ENCODE results near the gene RNF144B.
"Not testable (repeated sequence)": the region's sequence is repeated elsewhere in the genome, so short reads cannot be mapped to it uniquely, and the experiment has no call there.

The RNF144B gene

DNA sequence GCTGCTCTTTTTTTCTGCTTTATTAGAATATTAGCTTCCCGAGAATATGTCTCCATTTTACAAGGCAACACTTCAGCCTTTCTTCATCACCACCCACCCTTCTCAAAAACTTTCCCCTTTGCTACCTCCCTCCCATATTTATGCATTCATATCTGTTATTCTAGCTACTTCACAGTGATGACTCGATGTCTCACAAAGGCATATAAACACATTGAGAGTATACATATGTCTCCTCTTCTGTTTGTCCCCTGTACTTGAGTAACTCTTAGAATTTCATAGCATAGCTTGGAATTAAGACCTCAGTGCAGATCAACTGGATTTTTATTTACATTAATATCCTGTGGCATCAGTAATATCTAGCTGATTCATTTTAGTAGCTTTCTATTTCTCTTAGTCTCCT is 6.5 kb downstream of the RNF144B start:
- Histone ChIP-seq H3K9ac (no peak overlapping the region), H2AFZ (ENCODE audit: low read depth) (no peak overlapping the region), H4K20me1 (ENCODE audit: insufficient read depth) (no peaks in the 10 kb centered on the region), H3K79me2 (ENCODE audit: insufficient read depth, low read depth) (no peaks in the 10 kb centered on the region), H3K27me3 (ENCODE audit: insufficient read depth, low read depth) (no peaks in the 10 kb centered on the region), H3K4me1 (ENCODE audit: low read depth, poor library complexity, severe bottlenecking) (peaks cover 30% of the 10 kb centered on the region), H3K4me2 (no peak overlapping the region), H3K27ac (no peak overlapping the region), H3K4me3 (IDR thresholded peaks at IDR 0.05; ENCODE audit: insufficient read depth, low read depth, low read length) (no peak overlapping the region), H3K36me3 (ENCODE audit: insufficient read depth) (no peaks in the 10 kb centered on the region)
- TF ChIP-seq, protein P1, sequence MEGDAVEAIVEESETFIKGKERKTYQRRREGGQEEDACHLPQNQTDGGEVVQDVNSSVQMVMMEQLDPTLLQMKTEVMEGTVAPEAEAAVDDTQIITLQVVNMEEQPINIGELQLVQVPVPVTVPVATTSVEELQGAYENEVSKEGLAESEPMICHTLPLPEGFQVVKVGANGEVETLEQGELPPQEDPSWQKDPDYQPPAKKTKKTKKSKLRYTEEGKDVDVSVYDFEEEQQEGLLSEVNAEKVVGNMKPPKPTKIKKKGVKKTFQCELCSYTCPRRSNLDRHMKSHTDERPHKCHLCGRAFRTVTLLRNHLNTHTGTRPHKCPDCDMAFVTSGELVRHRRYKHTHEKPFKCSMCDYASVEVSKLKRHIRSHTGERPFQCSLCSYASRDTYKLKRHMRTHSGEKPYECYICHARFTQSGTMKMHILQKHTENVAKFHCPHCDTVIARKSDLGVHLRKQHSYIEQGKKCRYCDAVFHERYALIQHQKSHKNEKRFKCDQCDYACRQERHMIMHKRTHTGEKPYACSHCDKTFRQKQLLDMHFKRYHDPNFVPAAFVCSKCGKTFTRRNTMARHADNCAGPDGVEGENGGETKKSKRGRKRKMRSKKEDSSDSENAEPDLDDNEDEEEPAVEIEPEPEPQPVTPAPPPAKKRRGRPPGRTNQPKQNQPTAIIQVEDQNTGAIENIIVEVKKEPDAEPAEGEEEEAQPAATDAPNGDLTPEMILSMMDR (conservative IDR thresholded peaks at IDR 0.05; ENCODE audit: low read depth, low read length), result no peak

DNA sequence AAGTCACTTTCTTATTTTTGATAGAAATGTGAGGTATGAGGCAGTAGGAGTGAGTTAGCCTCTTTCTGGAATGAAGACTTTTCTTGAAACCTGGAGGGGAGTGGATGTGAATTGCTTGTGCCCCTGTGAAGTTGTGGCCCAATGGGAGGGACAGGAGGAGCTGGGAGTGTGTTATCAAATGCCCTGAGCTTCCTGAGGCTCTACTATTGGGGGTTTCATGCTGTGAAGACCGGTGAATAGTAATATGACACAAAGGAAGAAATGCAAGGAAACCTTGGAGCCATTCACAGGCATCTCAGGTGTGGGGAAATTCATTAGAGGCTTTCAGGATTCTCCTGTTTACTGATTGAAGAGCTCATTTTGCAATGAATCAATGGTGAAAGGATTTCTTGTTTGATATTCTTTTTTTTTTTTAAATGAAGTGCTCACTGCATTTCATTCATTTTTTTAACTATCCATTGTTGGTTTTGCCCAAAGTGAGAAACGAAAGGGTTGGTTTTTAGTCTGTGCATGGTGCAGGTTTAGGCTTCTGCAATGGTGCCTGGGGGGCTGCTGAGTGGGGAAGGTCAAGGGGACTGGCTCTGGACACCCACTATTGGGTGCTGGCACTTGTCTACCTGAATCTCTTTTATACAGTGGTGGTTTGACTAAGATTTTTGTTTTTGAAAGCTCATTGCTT is 8.2 kb downstream of the RNF144B start:
- H3K9ac ChIP-seq, result no peak overlapping the region
- no peak overlapping the region for H3K4me2 ChIP-seq
- no peak overlapping the region for H3K4me3 ChIP-seq (IDR thresholded peaks at IDR 0.05; ENCODE audit: insufficient read depth, low read depth, low read length)
- H3K4me1 ChIP-seq (ENCODE audit: low read depth, poor library complexity, severe bottlenecking), result peaks cover 14% of the 10 kb centered on the region
- no peak overlapping the region for H3K27ac ChIP-seq
- TF ChIP-seq, protein P1 (conservative IDR thresholded peaks at IDR 0.05; ENCODE audit: low read depth, low read length), result no peak
- H3K79me2 ChIP-seq (ENCODE audit: insufficient read depth, low read depth), result no peaks in the 10 kb centered on the region
- H3K36me3 ChIP-seq (ENCODE audit: insufficient read depth), result no peaks in the 10 kb centered on the region
- no peaks in the 10 kb centered on the region for H4K20me1 ChIP-seq (ENCODE audit: insufficient read depth)
- H3K27me3 ChIP-seq (ENCODE audit: insufficient read depth, low read depth), result no peaks in the 10 kb centered on the region
- H2AFZ ChIP-seq (ENCODE audit: low read depth), result no peak overlapping the region

DNA sequence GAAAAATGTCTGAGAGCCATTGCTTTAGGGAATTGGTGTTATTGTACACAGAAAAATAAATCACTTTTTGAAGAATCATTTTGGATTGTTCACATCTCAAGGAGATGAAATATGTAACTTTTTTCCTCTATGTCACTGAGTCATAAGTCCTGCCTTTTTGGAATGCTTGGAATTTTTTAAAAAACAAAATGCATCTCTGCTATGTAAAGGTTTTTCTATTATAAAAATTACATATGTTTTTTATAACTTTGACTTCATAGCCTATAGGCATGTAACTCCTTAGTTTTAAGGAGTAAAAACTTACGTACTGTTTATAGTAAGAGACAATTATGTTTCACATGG is 8.7 kb downstream of the RNF144B start:
- Histone ChIP-seq H3K27ac (no peak overlapping the region), H3K79me2 (ENCODE audit: insufficient read depth, low read depth) (no peaks in the 10 kb centered on the region), H2AFZ (ENCODE audit: low read depth) (no peak overlapping the region), H3K4me1 (ENCODE audit: low read depth, poor library complexity, severe bottlenecking) (peaks cover 8% of the 10 kb centered on the region), H3K36me3 (ENCODE audit: insufficient read depth) (no peaks in the 10 kb centered on the region), H3K4me3 (IDR thresholded peaks at IDR 0.05; ENCODE audit: insufficient read depth, low read depth, low read length) (no peak overlapping the region), H4K20me1 (ENCODE audit: insufficient read depth) (no peaks in the 10 kb centered on the region), H3K27me3 (ENCODE audit: insufficient read depth, low read depth) (no peaks in the 10 kb centered on the region), H3K4me2 (no peak overlapping the region), H3K9ac (no peak overlapping the region)
- TF ChIP-seq, protein P1 (conservative IDR thresholded peaks at IDR 0.05; ENCODE audit: low read depth, low read length), result no peak

DNA sequence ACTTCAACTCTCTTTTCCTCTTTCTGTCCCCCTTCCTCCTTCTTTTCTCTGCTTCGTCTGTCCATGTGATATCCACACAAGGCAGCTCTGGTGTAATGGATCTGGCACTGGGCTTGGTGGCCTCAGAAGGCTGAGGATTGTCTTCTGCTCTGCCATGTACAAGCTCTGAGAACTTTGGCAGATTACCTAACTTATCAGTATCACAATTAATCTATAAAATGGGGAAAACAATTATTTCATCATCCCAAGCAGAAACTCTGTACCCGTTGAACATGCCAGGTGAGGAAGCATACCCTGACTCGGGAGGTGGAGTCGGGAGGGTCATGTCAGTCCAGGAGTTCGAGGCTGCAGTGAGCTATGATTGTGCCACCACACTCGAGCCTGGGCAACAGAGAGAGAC is 10.6 kb downstream of the RNF144B start:
- H3K4me1 ChIP-seq (ENCODE audit: low read depth, poor library complexity, severe bottlenecking), result no peaks in the 10 kb centered on the region
- H2AFZ ChIP-seq (ENCODE audit: low read depth), result no peak overlapping the region
- H4K20me1 ChIP-seq (ENCODE audit: insufficient read depth), result no peaks in the 10 kb centered on the region
- no peaks in the 10 kb centered on the region for H3K27me3 ChIP-seq (ENCODE audit: insufficient read depth, low read depth)
- no peak overlapping the region for H3K4me2 ChIP-seq
- no peak overlapping the region for H3K4me3 ChIP-seq (IDR thresholded peaks at IDR 0.05; ENCODE audit: insufficient read depth, low read depth, low read length)
- H3K36me3 ChIP-seq (ENCODE audit: insufficient read depth), result no peaks in the 10 kb centered on the region
- no peaks in the 10 kb centered on the region for H3K79me2 ChIP-seq (ENCODE audit: insufficient read depth, low read depth)
- TF ChIP-seq, protein P1 (conservative IDR thresholded peaks at IDR 0.05; ENCODE audit: low read depth, low read length), result no peak
- H3K27ac ChIP-seq, result no peak overlapping the region
- H3K9ac ChIP-seq, result no peak overlapping the region

DNA sequence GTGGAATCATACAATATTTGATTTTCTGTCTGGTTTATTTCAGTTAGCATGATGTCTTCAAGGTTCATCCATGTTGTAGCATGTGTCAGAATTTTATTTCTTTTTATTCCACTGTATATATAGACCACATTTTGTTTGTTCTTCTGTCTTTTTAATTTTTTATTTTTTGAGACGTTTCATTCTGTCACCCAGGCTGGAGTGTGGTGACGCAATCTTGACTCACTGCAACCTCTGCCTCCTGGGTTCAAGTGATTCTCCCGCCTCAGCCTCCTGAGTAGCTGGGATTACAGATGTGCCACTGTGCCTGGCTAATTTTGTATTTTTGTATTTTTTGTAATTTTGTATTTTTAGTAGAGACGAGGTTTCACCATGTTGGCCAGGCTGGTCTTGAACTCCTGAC is 11.1 kb downstream of the RNF144B start:
- H3K4me2 ChIP-seq; H3K27ac ChIP-seq; H2AFZ ChIP-seq (ENCODE audit: low read depth); H3K4me3 ChIP-seq (IDR thresholded peaks at IDR 0.05; ENCODE audit: insufficient read depth, low read depth, low read length); H3K79me2 ChIP-seq (ENCODE audit: insufficient read depth, low read depth); H3K36me3 ChIP-seq (ENCODE audit: insufficient read depth); H4K20me1 ChIP-seq (ENCODE audit: insufficient read depth); H3K9ac ChIP-seq; H3K27me3 ChIP-seq (ENCODE audit: insufficient read depth, low read depth); H3K4me1 ChIP-seq (ENCODE audit: low read depth, poor library complexity, severe bottlenecking): not testable (repeated sequence)
